HUDEP-2 (cell line): ENCODE results near the gene MAP3K2.
A peak's percentile ranks its signal among the peaks of the same experiment; 100 is the strongest.

Source experiments
- DNase-seq, 76 experiments: peaks; one replicate each; lab custom pipeline; 2025; ENCODE audit not compliant: unreplicated experiment in 76 of 76; lab: John Stamatoyannopoulos, UW

The MAP3K2 gene

GRCh38 chr2:127254386-127254981, 133.3 kb downstream of the MAP3K2 start:
- DNase-seq = peak in 4 of 76 experiments; percentile 6 to 29 (median 6)
